ENCODE measurements around the gene ORC5.

DNA sequence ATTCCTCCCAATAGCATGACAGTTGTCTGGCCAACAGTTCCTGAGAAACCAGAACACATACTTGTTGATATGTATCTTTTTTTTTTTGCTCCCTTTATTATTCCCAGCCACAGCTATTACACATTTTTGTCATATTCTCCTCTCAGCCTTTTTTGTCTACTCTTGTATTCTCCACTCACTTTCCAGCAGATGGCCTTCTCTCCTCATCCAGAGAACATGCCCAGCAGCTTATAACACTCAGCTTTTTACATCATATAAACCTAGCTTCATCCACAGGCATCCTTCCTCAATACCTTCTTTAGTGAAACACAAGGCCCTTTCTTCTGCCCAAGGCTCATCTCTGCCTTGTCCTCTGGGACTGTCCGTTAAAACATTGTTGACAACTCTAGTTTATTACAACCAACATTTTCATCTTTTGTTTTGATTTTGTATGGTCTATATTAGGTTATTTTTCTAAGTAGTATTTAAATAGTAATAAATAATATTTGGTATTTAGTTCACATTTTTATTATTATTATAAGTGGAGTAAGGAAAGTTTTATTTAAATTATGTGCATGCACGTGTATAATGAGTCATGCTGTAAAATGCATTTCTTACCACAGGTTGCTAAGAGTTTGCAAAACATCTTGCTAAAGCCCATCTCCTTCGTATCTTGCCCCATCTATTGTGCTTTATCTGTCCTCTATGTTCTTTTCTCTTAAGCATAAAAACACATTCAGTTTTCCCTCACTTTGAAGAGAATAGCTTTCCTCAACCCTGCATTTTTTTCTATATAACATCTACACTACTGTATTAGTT lies 101.5 kb downstream of the ORC5 start:
- TF ChIP-seq, protein P1, sequence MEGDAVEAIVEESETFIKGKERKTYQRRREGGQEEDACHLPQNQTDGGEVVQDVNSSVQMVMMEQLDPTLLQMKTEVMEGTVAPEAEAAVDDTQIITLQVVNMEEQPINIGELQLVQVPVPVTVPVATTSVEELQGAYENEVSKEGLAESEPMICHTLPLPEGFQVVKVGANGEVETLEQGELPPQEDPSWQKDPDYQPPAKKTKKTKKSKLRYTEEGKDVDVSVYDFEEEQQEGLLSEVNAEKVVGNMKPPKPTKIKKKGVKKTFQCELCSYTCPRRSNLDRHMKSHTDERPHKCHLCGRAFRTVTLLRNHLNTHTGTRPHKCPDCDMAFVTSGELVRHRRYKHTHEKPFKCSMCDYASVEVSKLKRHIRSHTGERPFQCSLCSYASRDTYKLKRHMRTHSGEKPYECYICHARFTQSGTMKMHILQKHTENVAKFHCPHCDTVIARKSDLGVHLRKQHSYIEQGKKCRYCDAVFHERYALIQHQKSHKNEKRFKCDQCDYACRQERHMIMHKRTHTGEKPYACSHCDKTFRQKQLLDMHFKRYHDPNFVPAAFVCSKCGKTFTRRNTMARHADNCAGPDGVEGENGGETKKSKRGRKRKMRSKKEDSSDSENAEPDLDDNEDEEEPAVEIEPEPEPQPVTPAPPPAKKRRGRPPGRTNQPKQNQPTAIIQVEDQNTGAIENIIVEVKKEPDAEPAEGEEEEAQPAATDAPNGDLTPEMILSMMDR (IDR thresholded peaks at IDR 0.05; ENCODE audit: low read depth, low read length) = peak; percentile 23
- no peak for TF ChIP-seq EZH2phosphoT487 (IDR thresholded peaks at IDR 0.05; ENCODE audit: low read depth)

Data from OCI-LY3 (cell line).